SK-N-MC (cell line): Measurements from ENCODE around the gene OSBPL10.

Experiments used
- EZH2 ChIP-seq: fragments of 200-600 bp; sonication (generic); IDR thresholded peaks from one replicate; pipeline ENCODE4 v1.6.1; 2017; ENCODE audit warnings: antibody characterized with exemption
- FOXP2 ChIP-seq: optimal IDR thresholded peaks from 2 replicates; pipeline ENCODE3; 2011; ENCODE audit warnings: mild to moderate bottlenecking, moderate library complexity; ENCODE audit not compliant: insufficient read depth; ENCODE audit errors: extremely low read length, control extremely low read depth
- POLR2AphosphoS5 ChIP-seq: IDR thresholded peaks from 2 replicates; pipeline ENCODE4 v1.6.1; 2012; ENCODE audit warnings: mild to moderate bottlenecking, low read depth, low read length, borderline replicate concordance

DNA sequence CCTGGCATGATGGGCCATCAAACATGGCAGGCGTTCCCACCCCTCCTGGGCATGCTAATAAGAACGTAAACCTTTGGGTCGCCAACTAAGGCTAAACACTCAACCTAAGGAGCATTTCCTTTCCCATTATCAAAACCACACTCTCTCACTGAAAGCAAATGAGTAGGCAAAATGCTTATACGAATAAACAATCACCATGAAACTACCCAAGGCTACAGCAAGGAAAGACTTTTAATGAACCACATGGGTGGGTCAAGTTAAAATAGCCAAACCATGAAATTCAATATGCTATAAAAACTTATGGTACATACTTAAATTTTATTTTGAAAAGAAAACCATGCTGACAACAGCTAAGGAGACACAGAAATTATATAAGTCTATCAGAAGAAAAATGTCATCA lies 180.6 kb downstream of the OSBPL10 start:
- TF ChIP-seq EZH2, result no peak
- TF ChIP-seq POLR2AphosphoS5, result no peak
- TF ChIP-seq FOXP2, result no peak
